ENCODE measurements around the gene C7orf33.
A peak's percentile ranks its signal among the peaks of the same experiment; 100 is the strongest.

Gene C7orf33

DNA sequence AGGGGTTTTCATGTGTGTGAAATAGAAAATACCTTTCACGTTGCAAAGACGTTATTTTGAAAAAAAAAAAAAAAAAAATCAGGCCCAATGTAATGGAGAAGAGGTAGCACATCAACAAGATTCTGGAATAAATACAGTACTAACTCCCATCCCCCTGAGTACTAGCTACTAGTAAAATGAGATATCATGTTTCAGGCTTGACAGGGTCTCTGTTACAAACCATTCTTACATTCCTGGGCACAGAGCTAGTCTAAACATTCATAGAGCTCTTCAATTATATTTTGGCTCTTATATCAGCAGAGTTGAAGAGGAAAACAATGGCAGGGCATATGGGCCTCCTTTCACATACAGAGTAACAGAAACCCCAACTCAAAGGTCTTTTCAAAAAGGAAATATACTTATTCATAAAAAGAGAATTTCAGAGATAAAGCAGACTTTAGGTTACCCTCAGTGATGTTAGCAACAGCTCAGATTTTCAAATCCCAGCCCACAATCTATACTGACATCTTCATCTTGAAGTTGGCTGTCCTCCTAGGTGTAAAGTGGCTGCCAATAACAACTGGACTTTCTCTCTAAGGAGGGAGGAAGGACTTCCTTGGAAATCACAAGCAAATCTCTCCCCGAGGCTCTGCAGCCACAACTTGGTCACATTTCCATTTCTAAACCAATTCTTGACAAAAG is 18.6 kb downstream of the C7orf33 start:
- no peaks in the 10 kb centered on the region; the same call in 1 of the 2 replicates for H3K27me3 ChIP-seq (replicated peaks; ENCODE audit: control insufficient read depth, insufficient read depth, low read length)
- H3K36me3 ChIP-seq (ENCODE audit: control insufficient read depth, insufficient read depth, low read length), result no peaks in the 10 kb centered on the region
- DNase-seq (ENCODE audit: extremely low read depth, insufficient read length), result no peak
- TF ChIP-seq, protein P1, sequence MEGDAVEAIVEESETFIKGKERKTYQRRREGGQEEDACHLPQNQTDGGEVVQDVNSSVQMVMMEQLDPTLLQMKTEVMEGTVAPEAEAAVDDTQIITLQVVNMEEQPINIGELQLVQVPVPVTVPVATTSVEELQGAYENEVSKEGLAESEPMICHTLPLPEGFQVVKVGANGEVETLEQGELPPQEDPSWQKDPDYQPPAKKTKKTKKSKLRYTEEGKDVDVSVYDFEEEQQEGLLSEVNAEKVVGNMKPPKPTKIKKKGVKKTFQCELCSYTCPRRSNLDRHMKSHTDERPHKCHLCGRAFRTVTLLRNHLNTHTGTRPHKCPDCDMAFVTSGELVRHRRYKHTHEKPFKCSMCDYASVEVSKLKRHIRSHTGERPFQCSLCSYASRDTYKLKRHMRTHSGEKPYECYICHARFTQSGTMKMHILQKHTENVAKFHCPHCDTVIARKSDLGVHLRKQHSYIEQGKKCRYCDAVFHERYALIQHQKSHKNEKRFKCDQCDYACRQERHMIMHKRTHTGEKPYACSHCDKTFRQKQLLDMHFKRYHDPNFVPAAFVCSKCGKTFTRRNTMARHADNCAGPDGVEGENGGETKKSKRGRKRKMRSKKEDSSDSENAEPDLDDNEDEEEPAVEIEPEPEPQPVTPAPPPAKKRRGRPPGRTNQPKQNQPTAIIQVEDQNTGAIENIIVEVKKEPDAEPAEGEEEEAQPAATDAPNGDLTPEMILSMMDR (IDR thresholded peaks at IDR 0.05; ENCODE audit: insufficient read depth, low read length, poor library complexity, severe bottlenecking), result no peak
- no peak overlapping the region for H3K4me3 ChIP-seq (replicated peaks; ENCODE audit: low read depth, low read length)

DNA sequence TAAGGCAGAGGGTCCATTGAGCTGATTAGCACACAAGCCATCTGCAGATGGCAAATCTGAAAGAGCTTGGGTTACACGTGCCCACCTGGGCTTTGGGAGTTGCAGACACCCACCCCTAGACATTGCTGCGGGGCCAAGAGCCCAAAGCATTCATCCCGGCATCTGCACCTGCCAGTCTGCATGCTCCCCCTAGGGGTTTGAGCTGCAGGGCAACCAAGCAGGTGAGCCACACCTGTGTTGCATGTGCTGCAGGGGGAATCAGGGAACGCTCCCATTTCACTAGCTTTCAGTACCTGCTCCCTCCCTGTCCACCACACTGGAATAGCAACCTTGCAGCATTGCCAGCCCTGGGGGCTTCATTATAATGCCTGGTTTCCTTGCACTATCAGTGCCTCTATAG is 21.1 kb downstream of the C7orf33 start:
- Histone ChIP-seq H3K36me3 (ENCODE audit: control insufficient read depth, insufficient read depth, low read length) (no peaks in the 10 kb centered on the region), H3K4me3 (replicated peaks; ENCODE audit: low read depth, low read length) (no peak overlapping the region), H3K27me3 (replicated peaks; ENCODE audit: control insufficient read depth, insufficient read depth, low read length) (no peaks in the 10 kb centered on the region; the same call in 1 of the 2 replicates)
- DNase-seq (ENCODE audit: extremely low read depth, insufficient read length), result no peak
- TF ChIP-seq, protein P1 (IDR thresholded peaks at IDR 0.05; ENCODE audit: insufficient read depth, low read length, poor library complexity, severe bottlenecking), result peak; percentile 42

DNA sequence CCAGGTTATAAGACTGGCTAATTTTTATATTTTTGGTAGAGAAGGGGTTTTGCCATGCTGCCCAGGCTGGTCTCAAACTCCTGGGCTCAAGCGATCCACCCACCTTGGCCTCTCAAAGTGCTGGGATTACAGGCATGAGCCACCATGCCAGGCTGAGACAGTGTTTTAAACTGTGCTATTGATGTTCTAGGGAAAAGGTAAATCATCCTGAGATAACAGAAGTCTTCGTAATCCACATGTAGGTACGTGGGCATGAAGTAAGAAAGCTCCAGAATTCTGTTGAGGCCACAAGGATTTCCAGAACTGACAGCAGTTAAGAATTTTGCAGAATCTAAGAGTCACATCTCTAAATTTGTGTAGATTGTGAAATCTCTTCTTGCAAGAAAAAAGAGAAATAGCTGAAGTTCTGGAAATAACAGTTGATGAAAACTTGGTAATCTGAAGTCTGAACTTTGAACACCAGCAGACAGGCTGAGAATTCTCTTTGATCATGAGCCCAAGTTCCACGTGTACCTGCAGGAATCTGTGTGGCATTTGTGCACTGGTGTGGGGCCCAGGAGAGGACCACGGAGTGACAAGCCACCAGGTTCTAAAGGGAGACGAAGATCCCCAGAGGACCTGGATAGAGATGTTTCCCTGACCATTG is 24.6 kb downstream of the C7orf33 start:
- no peak for DNase-seq (ENCODE audit: extremely low read depth, insufficient read length)
- H3K36me3 ChIP-seq (ENCODE audit: control insufficient read depth, insufficient read depth, low read length), result no peaks in the 10 kb centered on the region
- TF ChIP-seq, protein P1 (IDR thresholded peaks at IDR 0.05; ENCODE audit: insufficient read depth, low read length, poor library complexity, severe bottlenecking), result no peak
- no peak overlapping the region for H3K4me3 ChIP-seq (replicated peaks; ENCODE audit: low read depth, low read length)
- no peaks in the 10 kb centered on the region; the same call in 1 of the 2 replicates for H3K27me3 ChIP-seq (replicated peaks; ENCODE audit: control insufficient read depth, insufficient read depth, low read length)

DNA sequence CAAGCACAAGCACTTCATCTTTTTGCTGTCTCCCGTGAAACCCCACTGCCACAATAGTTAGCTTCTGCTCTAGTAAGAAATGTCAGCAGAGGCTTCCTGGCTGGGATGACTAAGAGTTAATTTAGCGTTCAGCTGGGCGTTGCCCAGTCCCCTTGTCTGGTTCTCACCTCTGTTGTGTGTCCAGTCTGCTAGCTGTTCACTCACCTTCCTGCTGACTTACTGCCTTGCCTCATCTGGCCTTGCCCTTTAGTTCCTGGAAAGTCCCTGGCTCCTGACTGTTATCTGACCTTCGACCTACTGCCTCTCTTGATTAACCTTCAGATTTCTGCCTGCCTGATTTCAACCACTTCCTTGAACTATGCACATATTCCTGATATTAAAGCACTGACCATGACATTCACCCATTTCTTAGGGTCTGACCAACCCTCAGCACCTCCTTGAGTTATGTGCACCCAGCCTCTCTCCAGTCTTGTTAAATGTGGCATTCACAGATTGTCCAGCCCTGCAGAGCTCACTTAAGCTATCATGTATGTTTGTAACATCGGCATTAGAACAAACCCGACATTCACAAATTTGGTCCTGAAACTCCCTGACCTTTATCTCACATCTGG is 30.3 kb downstream of the C7orf33 start:
- Histone ChIP-seq H3K36me3 (ENCODE audit: control insufficient read depth, insufficient read depth, low read length) (no peaks in the 10 kb centered on the region), H3K4me3 (replicated peaks; ENCODE audit: low read depth, low read length) (no peak overlapping the region), H3K27me3 (replicated peaks; ENCODE audit: control insufficient read depth, insufficient read depth, low read length) (no peaks in the 10 kb centered on the region)
- DNase-seq (ENCODE audit: extremely low read depth, insufficient read length), result no peak
- TF ChIP-seq, protein P1 (IDR thresholded peaks at IDR 0.05; ENCODE audit: insufficient read depth, low read length, poor library complexity, severe bottlenecking), result no peak

DNA sequence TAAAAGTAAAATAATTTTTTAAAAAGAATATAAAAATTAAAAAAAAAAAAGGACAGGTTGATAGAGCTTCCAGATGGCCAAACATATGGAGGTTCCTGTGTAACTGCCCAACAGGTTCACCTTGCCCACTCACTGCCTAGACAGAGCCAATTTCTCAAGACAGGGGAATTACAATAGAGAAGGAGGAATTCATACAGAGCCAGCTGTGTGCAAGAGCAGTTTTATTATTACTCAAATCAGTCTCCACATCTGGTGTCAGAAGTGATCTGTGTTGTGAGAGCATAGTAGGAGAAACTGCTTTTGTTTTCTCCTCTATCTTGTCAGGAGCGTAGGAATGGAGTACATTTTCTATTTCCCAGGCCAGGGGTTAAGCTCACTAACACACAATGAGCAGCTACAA is 31.0 kb downstream of the C7orf33 start:
- no peaks in the 10 kb centered on the region for H3K27me3 ChIP-seq (replicated peaks; ENCODE audit: control insufficient read depth, insufficient read depth, low read length)
- no peaks in the 10 kb centered on the region for H3K36me3 ChIP-seq (ENCODE audit: control insufficient read depth, insufficient read depth, low read length)
- TF ChIP-seq, protein P1 (IDR thresholded peaks at IDR 0.05; ENCODE audit: insufficient read depth, low read length, poor library complexity, severe bottlenecking), result no peak
- no peak overlapping the region for H3K4me3 ChIP-seq (replicated peaks; ENCODE audit: low read depth, low read length)
- DNase-seq (ENCODE audit: extremely low read depth, insufficient read length), result no peak

Data from GM06990 (cell line).